Measurements from ENCODE around the gene SYCP3. TPM values are rescaled to one million over a fixed set of nuclear protein-coding genes. Genes with fewer than 3 reads are reported as not detected.

Gene SYCP3
- total RNA-seq, 4 donors from 2014 or later: 0.60 TPM; not detected in 3

DNA sequence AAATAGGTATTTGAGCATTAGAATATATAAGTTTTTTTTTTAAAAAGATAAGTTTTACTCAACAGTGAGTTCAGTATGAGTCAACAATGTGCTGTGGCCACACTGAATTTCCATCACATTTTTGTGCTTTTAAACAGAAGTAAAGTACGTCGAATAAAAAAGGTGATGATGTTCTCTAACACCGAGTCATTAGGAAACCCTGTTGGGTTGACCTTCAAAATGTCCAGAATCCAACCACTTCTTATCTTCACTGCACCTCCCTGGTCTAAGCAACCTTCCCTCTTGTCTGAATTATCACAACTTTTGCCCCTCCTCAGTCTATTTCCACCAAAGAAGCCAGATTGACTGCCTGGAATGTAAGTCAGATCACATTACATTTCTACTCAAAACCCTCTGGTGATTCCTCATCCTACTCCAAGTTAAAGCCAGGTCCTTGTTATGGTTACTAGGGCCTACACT lies 43.0 kb upstream of the SYCP3 start:
- 90 to 92% methylated on average over 3 of the region's 3 CpGs for WGBS, 2 donors

DNA sequence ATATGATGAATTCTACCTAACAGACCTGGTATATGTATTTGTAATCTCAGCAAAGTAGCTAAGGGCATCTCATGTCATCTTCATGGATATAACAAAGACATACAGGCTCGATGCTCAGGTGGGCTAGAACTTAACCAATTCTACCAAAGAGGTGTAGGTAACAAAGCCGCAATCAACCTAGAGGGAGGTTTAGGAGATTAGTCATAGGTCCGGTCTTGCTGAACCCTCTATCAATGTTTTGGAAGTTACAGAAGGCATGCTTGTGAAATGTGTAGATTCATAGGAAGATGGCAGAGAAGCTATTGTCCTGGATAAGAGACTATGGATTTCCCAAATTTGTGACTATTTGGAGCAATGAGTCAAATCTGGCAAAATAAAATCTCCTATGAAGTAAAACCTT lies 42.6 kb upstream of the SYCP3 start:
- Histone ChIP-seq H3K4me3 (no peak overlapping the region), H3K27me3 (no peaks in the 10 kb centered on the region), H3K27ac (no peak overlapping the region), H3K4me1 (peaks cover 0 to 24% (median 3%) of the 10 kb centered on the region in 4 donors), H3K9me3 (no peaks in the 10 kb centered on the region), H3K36me3 (peaks cover 0 to 31% (median 0%) of the 10 kb centered on the region in 3 donors)
- no peak for TF ChIP-seq POLR2A (IDR thresholded peaks at IDR 0.05)
- no peak for TF ChIP-seq EP300 (IDR thresholded peaks at IDR 0.05)
- TF ChIP-seq, protein P1, sequence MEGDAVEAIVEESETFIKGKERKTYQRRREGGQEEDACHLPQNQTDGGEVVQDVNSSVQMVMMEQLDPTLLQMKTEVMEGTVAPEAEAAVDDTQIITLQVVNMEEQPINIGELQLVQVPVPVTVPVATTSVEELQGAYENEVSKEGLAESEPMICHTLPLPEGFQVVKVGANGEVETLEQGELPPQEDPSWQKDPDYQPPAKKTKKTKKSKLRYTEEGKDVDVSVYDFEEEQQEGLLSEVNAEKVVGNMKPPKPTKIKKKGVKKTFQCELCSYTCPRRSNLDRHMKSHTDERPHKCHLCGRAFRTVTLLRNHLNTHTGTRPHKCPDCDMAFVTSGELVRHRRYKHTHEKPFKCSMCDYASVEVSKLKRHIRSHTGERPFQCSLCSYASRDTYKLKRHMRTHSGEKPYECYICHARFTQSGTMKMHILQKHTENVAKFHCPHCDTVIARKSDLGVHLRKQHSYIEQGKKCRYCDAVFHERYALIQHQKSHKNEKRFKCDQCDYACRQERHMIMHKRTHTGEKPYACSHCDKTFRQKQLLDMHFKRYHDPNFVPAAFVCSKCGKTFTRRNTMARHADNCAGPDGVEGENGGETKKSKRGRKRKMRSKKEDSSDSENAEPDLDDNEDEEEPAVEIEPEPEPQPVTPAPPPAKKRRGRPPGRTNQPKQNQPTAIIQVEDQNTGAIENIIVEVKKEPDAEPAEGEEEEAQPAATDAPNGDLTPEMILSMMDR (IDR thresholded peaks at IDR 0.05): no peak
- 91 to 94% methylated on average over 3 of the region's 3 CpGs for WGBS, 2 donors
- DNase-seq (ENCODE audit: low spot score in 2 of 2): no peak

More for the DNA sequence above, 43.0 kb upstream of the SYCP3 start:
- DNase-seq (ENCODE audit: low spot score in 2 of 2): no peak
- peaks cover 0 to 32% (median 0%) of the 10 kb centered on the region in 3 donors for H3K36me3 ChIP-seq
- TF ChIP-seq POLR2A (IDR thresholded peaks at IDR 0.05): no peak
- H3K9me3 ChIP-seq: no peaks in the 10 kb centered on the region
- peaks cover 0 to 22% (median 1%) of the 10 kb centered on the region in 4 donors for H3K4me1 ChIP-seq
- no peaks in the 10 kb centered on the region for H3K27me3 ChIP-seq
- H3K4me3 ChIP-seq: no peak overlapping the region
- no peak overlapping the region for H3K27ac ChIP-seq

DNA sequence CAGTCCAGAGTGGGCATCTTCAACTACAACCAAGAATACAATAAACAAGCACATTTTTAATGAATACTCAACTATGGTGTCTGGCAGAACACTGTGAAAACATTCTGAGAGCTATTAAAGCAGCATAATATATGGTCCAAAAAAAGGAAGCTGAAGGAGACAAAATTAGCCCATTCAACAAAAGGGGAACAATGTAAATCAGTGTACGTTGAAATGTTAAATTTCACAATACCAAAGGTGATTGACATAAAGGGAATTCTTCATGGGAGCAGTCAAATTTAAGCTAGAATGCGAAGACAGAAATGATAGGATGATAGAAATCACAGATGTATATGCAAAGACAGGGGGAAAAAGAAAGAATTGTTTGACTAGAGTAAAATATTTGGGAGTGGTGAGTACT lies 41.3 kb upstream of the SYCP3 start:
- Histone ChIP-seq H3K4me3 (no peak overlapping the region), H3K36me3 (peaks cover 0 to 30% (median 0%) of the 10 kb centered on the region in 3 donors), H3K4me1 (peaks cover 0 to 24% (median 5%) of the 10 kb centered on the region in 4 donors), H3K27ac (no peak overlapping the region), H3K27me3 (no peaks in the 10 kb centered on the region), H3K9me3 (no peaks in the 10 kb centered on the region)
- DNase-seq (ENCODE audit: low spot score in 2 of 2): no peak
- TF ChIP-seq, protein P1 (IDR thresholded peaks at IDR 0.05): no peak
- no peak for TF ChIP-seq EP300 (IDR thresholded peaks at IDR 0.05)
- TF ChIP-seq POLR2A (IDR thresholded peaks at IDR 0.05): no peak
- WGBS, 2 donors: 52 to 58% methylated on average over 2 of the region's 2 CpGs

DNA sequence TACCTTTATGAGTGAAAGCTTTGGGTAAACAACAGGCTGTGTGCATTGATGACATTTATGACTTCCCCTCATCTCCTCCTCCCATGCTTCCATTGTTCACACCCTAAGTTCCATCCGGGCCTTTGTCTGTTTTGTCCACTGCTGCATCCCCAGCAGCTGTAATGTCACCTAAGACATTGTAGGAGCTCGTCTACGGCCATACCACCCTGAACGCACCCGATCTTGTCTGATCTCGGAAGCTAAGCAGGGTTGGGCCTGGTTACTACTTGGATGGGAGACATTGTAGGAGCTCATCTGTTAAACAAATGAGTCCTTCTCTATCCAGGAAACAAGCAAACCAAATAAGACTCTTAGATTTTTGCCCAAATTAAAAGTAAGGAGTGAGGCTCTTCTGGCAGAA lies 40.4 kb upstream of the SYCP3 start:
- TF ChIP-seq, protein P1 (IDR thresholded peaks at IDR 0.05): no peak
- TF ChIP-seq POLR2A (IDR thresholded peaks at IDR 0.05) (no peak), EP300 (IDR thresholded peaks at IDR 0.05) (no peak)
- peaks cover 0 to 24% (median 5%) of the 10 kb centered on the region in 4 donors for H3K4me1 ChIP-seq
- peaks cover 0 to 22% (median 0%) of the 10 kb centered on the region in 3 donors for H3K36me3 ChIP-seq
- H3K9me3 ChIP-seq: no peaks in the 10 kb centered on the region
- DNase-seq (ENCODE audit: low spot score in 2 of 2): no peak
- H3K4me3 ChIP-seq: no peak overlapping the region
- H3K27ac ChIP-seq: no peak overlapping the region
- H3K27me3 ChIP-seq: no peaks in the 10 kb centered on the region
- WGBS, 2 donors: 93 to 94% methylated on average over 6 of the region's 6 CpGs

DNA sequence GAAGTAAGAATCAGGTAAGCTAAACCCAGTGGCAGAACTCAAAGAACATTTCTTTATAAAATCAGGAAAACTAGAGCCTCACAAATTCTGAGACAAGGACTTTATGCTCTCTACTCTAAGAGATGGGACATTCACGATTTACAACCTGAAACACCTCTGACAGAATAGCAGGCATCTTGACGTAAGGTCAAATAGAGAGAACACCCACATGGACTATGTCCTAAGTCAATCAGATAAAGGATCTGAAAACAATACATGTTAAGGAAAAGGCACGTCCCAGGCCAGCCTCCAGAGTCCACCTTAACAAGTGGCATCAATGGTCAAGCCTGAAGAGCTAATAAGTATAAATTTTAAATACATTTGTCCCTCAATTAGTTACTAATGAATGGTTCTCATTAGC lies 39.9 kb upstream of the SYCP3 start:
- no peaks in the 10 kb centered on the region for H3K27me3 ChIP-seq
- H3K4me1 ChIP-seq: peaks cover 0 to 24% (median 5%) of the 10 kb centered on the region in 4 donors
- WGBS, 2 donors: 77 to 92% methylated on average over 3 of the region's 3 CpGs
- no peaks in the 10 kb centered on the region for H3K9me3 ChIP-seq
- no peak overlapping the region for H3K27ac ChIP-seq
- TF ChIP-seq POLR2A (IDR thresholded peaks at IDR 0.05) (no peak), EP300 (IDR thresholded peaks at IDR 0.05) (no peak)
- TF ChIP-seq, protein P1 (IDR thresholded peaks at IDR 0.05): no peak
- H3K4me3 ChIP-seq: no peak overlapping the region
- peaks cover 0 to 18% (median 0%) of the 10 kb centered on the region in 3 donors for H3K36me3 ChIP-seq
- no peak for DNase-seq (ENCODE audit: low spot score in 2 of 2)

Measured in tibial nerve (tissue), 4 donors.